ENCODE measurements around the gene IRF2.
"Not testable (repeated sequence)": the region's sequence is repeated elsewhere in the genome, so short reads cannot be mapped to it uniquely, and the experiment has no call there.

IRF2 gene

GRCh38 chr4:184386271-184386781 is 88.0 kb downstream of the IRF2 start:
- no peak for DNase-seq

GRCh38 chr4:184385705-184386141 is 88.6 kb downstream of the IRF2 start:
- no peak for DNase-seq

- no peak for DNase-seq
These were observed 89.4 kb downstream of the IRF2 start for GRCh38 chr4:184384810-184385557.

GRCh38 chr4:184384056-184384809 is 90.1 kb downstream of the IRF2 start:
- DNase-seq = peak; percentile 78

GRCh38 chr4:184383497-184384055 is 90.8 kb downstream of the IRF2 start:
- peak; percentile 97 for DNase-seq

- no peak for DNase-seq
These were observed 92.0 kb downstream of the IRF2 start for GRCh38 chr4:184382189-184382846.

- no peak for DNase-seq
These were observed 93.6 kb downstream of the IRF2 start for GRCh38 chr4:184380707-184381106.

GRCh38 chr4:184380214-184380613 is 94.1 kb downstream of the IRF2 start:
- DNase-seq = not testable (repeated sequence)

GRCh38 chr4:184376923-184377322 is 97.4 kb downstream of the IRF2 start:
- no peak for DNase-seq

- DNase-seq = no peak
These were observed 98.1 kb downstream of the IRF2 start for GRCh38 chr4:184376126-184376838.

GRCh38 chr4:184375623-184376022 is 98.7 kb downstream of the IRF2 start:
- not testable (repeated sequence) for DNase-seq

GRCh38 chr4:184375027-184375426 is 99.3 kb downstream of the IRF2 start:
- peak; percentile 46 for DNase-seq

GRCh38 chr4:184373886-184374405 is 100.4 kb downstream of the IRF2 start:
- DNase-seq = no peak

GRCh38 chr4:184371390-184371787 is 103.0 kb downstream of the IRF2 start:
- no peak for DNase-seq

GRCh38 chr4:184370711-184371389 is 103.5 kb downstream of the IRF2 start:
- DNase-seq = no peak

- DNase-seq = peak; percentile 35
These were observed 104.5 kb downstream of the IRF2 start for GRCh38 chr4:184369871-184370270.

GRCh38 chr4:184368731-184369130 is 105.6 kb downstream of the IRF2 start:
- no peak for DNase-seq

GRCh38 chr4:184368290-184368689 is 106.1 kb downstream of the IRF2 start:
- DNase-seq = no peak

- no peak for DNase-seq
These were observed 110.0 kb downstream of the IRF2 start for GRCh38 chr4:184364100-184364921.

GRCh38 chr4:184363258-184363657 is 111.1 kb downstream of the IRF2 start:
- DNase-seq = no peak
